Effector memory CD8-positive, alpha-beta T cell (primary cell): ENCODE results near the gene SLFN12L.
A peak's percentile ranks its signal among the peaks of the same experiment; 100 is the strongest.

ENCODE experiments used
- ATAC-seq: fragments of 150-1000 bp; cut with Tn5 transposase; replicated peaks from 2 replicates; pipeline ENCODE4 v1.10.0; 2021; ENCODE audit warnings: mild to moderate bottlenecking, moderate library complexity
- DNase-seq, 3 experiments: peaks; one replicate each; pipeline ENCODE4 v3.0.0; 2021
- H3K27ac Mint-ChIP-seq, 2 donors: one replicate each; pipeline ENCODE4 v1.8.0; 2022; ENCODE audit warnings: mild to moderate bottlenecking in 2 of 2, mixed read lengths in 2 of 2, moderate library complexity in 2 of 2
- H3K27me3 Mint-ChIP-seq, 2 donors: one replicate each; pipeline ENCODE4 v1.8.0; 2022; ENCODE audit warnings: mixed read lengths in 2 of 2
- H3K36me3 Mint-ChIP-seq: one replicate; pipeline ENCODE4 v1.8.0; 2022; ENCODE audit warnings: mild to moderate bottlenecking, moderate library complexity, mixed read lengths; ENCODE audit not compliant: insufficient read depth
- H3K4me1 Mint-ChIP-seq, 2 donors: one replicate each; pipeline ENCODE4 v1.8.0; 2022; ENCODE audit warnings: low read depth in 2 of 2, mixed read lengths in 2 of 2
- H3K4me3 Mint-ChIP-seq, 2 donors: one replicate each; pipeline ENCODE4 v1.8.0; 2022; ENCODE audit warnings: mild to moderate bottlenecking in 2 of 2, mixed read lengths in 2 of 2, moderate library complexity in 2 of 2
- H3K9me3 Mint-ChIP-seq, 2 donors: one replicate each; pipeline ENCODE4 v1.8.0; 2022; ENCODE audit warnings: mixed read lengths in 2 of 2

The SLFN12L gene

GRCh38 chr17:35557353-35557752 is 19.9 kb upstream of the SLFN12L start:
- DNase-seq = no peak
- no peak overlapping the region for H3K4me3 Mint-ChIP-seq
- no peaks in the 10 kb centered on the region for H3K4me1 Mint-ChIP-seq
- ATAC-seq = no peak
- peaks cover 6 to 15% of the 10 kb centered on the region in 2 donors for H3K27me3 Mint-ChIP-seq
- H3K27ac Mint-ChIP-seq = no peak overlapping the region
- H3K9me3 Mint-ChIP-seq = no peaks in the 10 kb centered on the region
- no peaks in the 10 kb centered on the region for H3K36me3 Mint-ChIP-seq

- ATAC-seq (no peak), DNase-seq (no peak)
- peaks cover 6 to 9% of the 10 kb centered on the region in 2 donors for H3K27me3 Mint-ChIP-seq
- no peaks in the 10 kb centered on the region for H3K4me1 Mint-ChIP-seq
- no peaks in the 10 kb centered on the region for H3K36me3 Mint-ChIP-seq
- H3K9me3 Mint-ChIP-seq = no peaks in the 10 kb centered on the region
- no peak overlapping the region for H3K27ac Mint-ChIP-seq
- no peak overlapping the region for H3K4me3 Mint-ChIP-seq
These were observed 18.2 kb upstream of the SLFN12L start for GRCh38 chr17:35555691-35556090.

GRCh38 chr17:35554668-35555067 is 17.2 kb upstream of the SLFN12L start:
- Mint-ChIP-seq H3K27me3 (peaks cover under 1 to 2% of the 10 kb centered on the region in 2 donors), H3K4me3 (no peak overlapping the region), H3K4me1 (no peaks in the 10 kb centered on the region), H3K27ac (no peak overlapping the region), H3K9me3 (no peaks in the 10 kb centered on the region), H3K36me3 (no peaks in the 10 kb centered on the region)
- DNase-seq = no peak
- ATAC-seq = peak; percentile 48

GRCh38 chr17:35553310-35553709 is 15.8 kb upstream of the SLFN12L start:
- no peaks in the 10 kb centered on the region for H3K9me3 Mint-ChIP-seq
- H3K4me3 Mint-ChIP-seq = no peak overlapping the region
- DNase-seq = no peak
- no peak for ATAC-seq
- no peaks in the 10 kb centered on the region for H3K27me3 Mint-ChIP-seq
- H3K36me3 Mint-ChIP-seq = no peaks in the 10 kb centered on the region
- no peak overlapping the region for H3K27ac Mint-ChIP-seq
- peaks cover 0 to 5% of the 10 kb centered on the region in 2 donors for H3K4me1 Mint-ChIP-seq

- H3K4me1 Mint-ChIP-seq = peaks cover 0 to 15% of the 10 kb centered on the region in 2 donors
- H3K9me3 Mint-ChIP-seq = no peaks in the 10 kb centered on the region
- H3K27ac Mint-ChIP-seq = no peak overlapping the region
- H3K4me3 Mint-ChIP-seq = no peak overlapping the region
- ATAC-seq (no peak), DNase-seq (no peak)
- no peaks in the 10 kb centered on the region for H3K27me3 Mint-ChIP-seq
- peaks cover 3% of the 10 kb centered on the region for H3K36me3 Mint-ChIP-seq
These were observed 11.5 kb upstream of the SLFN12L start for GRCh38 chr17:35548978-35549377.

GRCh38 chr17:35548208-35548810 is 10.8 kb upstream of the SLFN12L start:
- Mint-ChIP-seq H3K36me3 (peaks cover 3% of the 10 kb centered on the region), H3K4me1 (peaks cover 4 to 19% of the 10 kb centered on the region in 2 donors), H3K4me3 (no peak overlapping the region), H3K27ac (no peak overlapping the region), H3K9me3 (no peaks in the 10 kb centered on the region), H3K27me3 (no peaks in the 10 kb centered on the region)
- ATAC-seq (no peak), DNase-seq (no peak)

- ATAC-seq = no peak
- Mint-ChIP-seq H3K27ac (no peak overlapping the region), H3K9me3 (no peaks in the 10 kb centered on the region), H3K4me1 (peaks cover 4 to 20% of the 10 kb centered on the region in 2 donors), H3K27me3 (no peaks in the 10 kb centered on the region), H3K36me3 (peaks cover 3% of the 10 kb centered on the region), H3K4me3 (no peak overlapping the region)
- DNase-seq = no peak
These were observed 9.0 kb upstream of the SLFN12L start for GRCh38 chr17:35546487-35546886.

GRCh38 chr17:35545150-35545549 is 7.7 kb upstream of the SLFN12L start:
- H3K27ac Mint-ChIP-seq = no peak overlapping the region
- ATAC-seq (no peak), DNase-seq (no peak)
- peaks cover 3% of the 10 kb centered on the region for H3K36me3 Mint-ChIP-seq
- H3K9me3 Mint-ChIP-seq = no peaks in the 10 kb centered on the region
- H3K4me3 Mint-ChIP-seq = no peak overlapping the region
- peaks cover 11 to 29% of the 10 kb centered on the region in 2 donors for H3K4me1 Mint-ChIP-seq
- H3K27me3 Mint-ChIP-seq = no peaks in the 10 kb centered on the region

- H3K4me3 Mint-ChIP-seq = no peak overlapping the region
- H3K36me3 Mint-ChIP-seq = peaks cover 9% of the 10 kb centered on the region
- H3K4me1 Mint-ChIP-seq = peaks cover 19 to 42% of the 10 kb centered on the region in 2 donors
- ATAC-seq = no peak
- no peaks in the 10 kb centered on the region for H3K9me3 Mint-ChIP-seq
- H3K27ac Mint-ChIP-seq = no peak overlapping the region
- H3K27me3 Mint-ChIP-seq = no peaks in the 10 kb centered on the region
- DNase-seq = no peak
These were observed 6.4 kb upstream of the SLFN12L start for GRCh38 chr17:35543856-35544255.

- Mint-ChIP-seq H3K27me3 (no peaks in the 10 kb centered on the region), H3K27ac (peak overlapping the region in 1 of 2 donors; percentile 26), H3K9me3 (no peaks in the 10 kb centered on the region), H3K4me3 (peak overlapping the region in 1 of 2 donors; percentile 24), H3K4me1 (peaks cover 23 to 45% of the 10 kb centered on the region in 2 donors), H3K36me3 (peaks cover 11% of the 10 kb centered on the region)
- DNase-seq (no peak), ATAC-seq (no peak)
These were observed 5.5 kb upstream of the SLFN12L start for GRCh38 chr17:35542990-35543389.

- DNase-seq = no peak
- Mint-ChIP-seq H3K9me3 (no peaks in the 10 kb centered on the region), H3K36me3 (peaks cover 14% of the 10 kb centered on the region), H3K27ac (peak overlapping the region; percentile 36 to 80), H3K27me3 (no peaks in the 10 kb centered on the region), H3K4me1 (peaks cover 27 to 45% of the 10 kb centered on the region in 2 donors), H3K4me3 (peak overlapping the region; percentile 67 to 84)
- ATAC-seq = no peak
These were observed 4.0 kb upstream of the SLFN12L start for GRCh38 chr17:35541434-35541833.

- no peak for DNase-seq
- peaks cover 18% of the 10 kb centered on the region for H3K36me3 Mint-ChIP-seq
- peaks cover 27 to 48% of the 10 kb centered on the region in 2 donors for H3K4me1 Mint-ChIP-seq
- peak overlapping the region; percentile 36 to 80 for H3K27ac Mint-ChIP-seq
- no peaks in the 10 kb centered on the region for H3K9me3 Mint-ChIP-seq
- H3K27me3 Mint-ChIP-seq = no peaks in the 10 kb centered on the region
- H3K4me3 Mint-ChIP-seq = peak overlapping the region; percentile 67 to 84
- ATAC-seq = peak; percentile 48
These were observed 3.3 kb upstream of the SLFN12L start for GRCh38 chr17:35540589-35541404.

GRCh38 chr17:35539659-35540026 is 2.2 kb upstream of the SLFN12L start:
- peaks cover 27 to 51% of the 10 kb centered on the region in 2 donors for H3K4me1 Mint-ChIP-seq
- no peaks in the 10 kb centered on the region for H3K27me3 Mint-ChIP-seq
- H3K27ac Mint-ChIP-seq = peak overlapping the region; percentile 36 to 80
- no peaks in the 10 kb centered on the region for H3K9me3 Mint-ChIP-seq
- peak overlapping the region; percentile 67 to 84 for H3K4me3 Mint-ChIP-seq
- ATAC-seq (no peak), DNase-seq (no peak)
- peaks cover 23% of the 10 kb centered on the region for H3K36me3 Mint-ChIP-seq

GRCh38 chr17:35536664-35537171 is 760 bp downstream of the SLFN12L start:
- no peak for DNase-seq
- peaks cover 32 to 62% of the 10 kb centered on the region in 2 donors for H3K4me1 Mint-ChIP-seq
- peak; percentile 31 for ATAC-seq

More at GRCh38 chr17:35536664-35537171, 760 bp downstream of the SLFN12L start:
- Mint-ChIP-seq H3K27ac (peak overlapping the region; percentile 36 to 80), H3K36me3 (peaks cover 31% of the 10 kb centered on the region), H3K4me3 (peak overlapping the region; percentile 67 to 84), H3K27me3 (no peaks in the 10 kb centered on the region), H3K9me3 (no peaks in the 10 kb centered on the region)
